GM10847 (cell line): ENCODE data around the gene SLC25A34.

Experiments
- POLR2A ChIP-seq: IDR thresholded peaks from 2 replicates; pipeline ENCODE4 v1.6.1; 2011; ENCODE audit not compliant: insufficient read length; ENCODE audit errors: extremely low read depth

The SLC25A34 gene

DNA sequence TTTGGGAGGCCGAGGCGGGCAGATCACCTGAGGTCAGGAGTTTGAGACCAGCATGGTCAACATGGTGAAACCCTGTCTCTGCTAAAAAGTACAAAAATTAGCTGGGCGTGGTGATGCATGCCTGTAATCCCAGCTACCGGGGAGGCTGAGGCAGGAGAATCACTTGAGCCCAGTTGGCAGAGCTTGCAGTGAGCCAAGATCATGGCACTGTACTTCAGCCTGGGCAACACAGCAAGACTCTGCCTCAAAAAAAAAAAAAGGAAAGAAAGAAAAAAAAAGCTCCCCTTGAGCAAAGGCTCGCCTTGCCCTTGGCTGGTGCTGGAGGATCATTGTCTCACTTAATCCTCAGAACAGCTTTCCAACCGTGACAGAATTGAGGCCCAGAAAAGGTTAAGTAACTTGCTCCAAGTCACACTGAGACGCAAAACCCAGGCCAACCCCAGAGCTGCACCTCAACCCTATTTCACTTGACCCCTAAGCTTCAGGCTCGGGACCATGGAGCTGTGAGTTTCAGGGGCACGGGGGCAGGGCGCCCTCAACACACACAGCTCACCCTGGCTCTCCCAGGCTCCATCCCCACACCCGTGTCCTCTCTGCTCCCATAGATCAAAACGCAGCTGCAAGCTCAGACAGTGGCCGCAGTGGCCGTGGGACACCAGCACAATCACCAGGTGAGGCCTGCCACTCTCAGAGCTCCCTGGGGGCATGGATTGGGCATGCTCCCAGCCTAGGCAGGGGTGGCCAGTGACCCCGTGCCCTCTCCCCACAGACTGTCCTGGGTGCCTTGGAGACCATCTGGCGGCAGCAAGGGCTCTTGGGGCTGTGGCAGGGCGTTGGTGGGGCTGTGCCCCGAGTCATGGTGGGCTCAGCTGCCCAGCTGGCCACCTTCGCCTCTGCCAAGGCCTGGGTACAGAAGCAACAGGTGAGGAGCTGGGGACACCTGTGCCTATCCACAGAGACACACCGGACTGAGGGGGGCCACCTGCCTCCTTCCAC lies 1.6 kb downstream of the SLC25A34 start:
- TF ChIP-seq POLR2A, result no peak

DNA sequence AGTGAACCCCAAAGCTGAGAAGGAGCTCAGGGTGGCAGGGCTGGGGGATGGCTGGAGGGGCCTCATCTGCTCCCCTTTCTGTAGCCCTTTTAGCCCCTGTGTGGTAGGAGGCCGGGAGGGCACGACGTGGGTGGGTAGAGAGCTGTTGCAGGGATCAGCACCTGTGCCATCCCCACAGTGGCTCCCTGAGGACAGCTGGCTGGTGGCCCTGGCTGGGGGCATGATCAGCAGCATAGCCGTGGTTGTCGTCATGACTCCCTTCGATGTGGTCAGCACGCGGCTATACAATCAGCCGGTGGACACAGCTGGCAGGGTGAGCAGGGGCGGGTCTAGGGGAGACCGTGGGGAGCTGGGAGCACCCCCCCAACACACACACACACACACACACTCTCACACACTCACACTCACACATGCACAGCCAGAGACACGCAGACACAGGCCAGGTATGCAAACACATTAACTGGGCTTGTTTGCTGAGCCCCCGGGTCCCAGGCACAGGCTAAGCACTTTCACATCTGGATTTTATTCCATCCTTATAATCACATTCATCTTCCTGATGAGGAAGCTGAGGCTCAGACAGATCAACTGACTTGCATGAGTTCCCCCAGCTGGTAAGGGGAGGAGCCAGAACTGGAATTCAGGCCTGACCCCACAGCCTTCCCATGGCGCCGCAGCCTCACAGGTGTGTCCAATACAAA lies 2.5 kb downstream of the SLC25A34 start:
- TF ChIP-seq POLR2A, result no peak

DNA sequence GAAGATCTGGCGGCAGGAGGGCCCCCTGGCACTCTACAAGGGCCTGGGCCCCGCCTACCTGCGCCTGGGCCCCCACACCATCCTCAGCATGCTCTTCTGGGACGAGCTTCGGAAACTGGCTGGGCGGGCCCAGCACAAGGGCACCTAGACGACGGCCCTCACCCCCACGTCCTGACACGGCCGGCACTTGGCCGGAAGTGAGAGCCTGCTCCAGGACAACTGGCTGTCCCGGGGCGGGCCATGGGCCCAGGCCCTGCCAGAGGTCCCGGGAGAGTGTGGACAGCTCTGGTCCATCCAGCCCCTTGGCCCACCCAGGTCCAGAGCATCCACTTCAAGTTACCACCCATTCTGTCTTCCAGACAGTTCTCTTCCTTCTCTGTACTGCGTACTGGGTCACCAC lies 3.2 kb downstream of the SLC25A34 start:
- TF ChIP-seq POLR2A, result no peak

DNA sequence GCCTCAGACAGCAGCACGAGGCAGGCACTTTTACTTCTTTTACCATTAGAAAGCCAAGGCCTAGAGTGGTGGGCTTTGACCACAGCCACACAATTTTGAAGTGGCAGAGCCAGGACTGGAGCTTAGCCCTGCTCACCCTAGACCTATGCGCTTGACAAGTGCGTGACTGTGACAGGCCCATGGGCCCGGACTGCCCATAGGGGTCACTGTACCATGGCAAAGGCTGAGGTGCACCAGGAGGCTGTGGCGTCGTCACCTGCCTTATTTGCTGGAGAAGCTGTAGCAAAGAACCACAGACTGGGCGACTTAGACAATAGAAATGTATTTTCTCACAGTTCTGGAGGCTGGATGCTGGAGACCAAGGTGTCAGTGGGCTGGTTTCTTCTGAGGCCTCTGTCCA lies 3.7 kb downstream of the SLC25A34 start:
- no peak for TF ChIP-seq POLR2A

DNA sequence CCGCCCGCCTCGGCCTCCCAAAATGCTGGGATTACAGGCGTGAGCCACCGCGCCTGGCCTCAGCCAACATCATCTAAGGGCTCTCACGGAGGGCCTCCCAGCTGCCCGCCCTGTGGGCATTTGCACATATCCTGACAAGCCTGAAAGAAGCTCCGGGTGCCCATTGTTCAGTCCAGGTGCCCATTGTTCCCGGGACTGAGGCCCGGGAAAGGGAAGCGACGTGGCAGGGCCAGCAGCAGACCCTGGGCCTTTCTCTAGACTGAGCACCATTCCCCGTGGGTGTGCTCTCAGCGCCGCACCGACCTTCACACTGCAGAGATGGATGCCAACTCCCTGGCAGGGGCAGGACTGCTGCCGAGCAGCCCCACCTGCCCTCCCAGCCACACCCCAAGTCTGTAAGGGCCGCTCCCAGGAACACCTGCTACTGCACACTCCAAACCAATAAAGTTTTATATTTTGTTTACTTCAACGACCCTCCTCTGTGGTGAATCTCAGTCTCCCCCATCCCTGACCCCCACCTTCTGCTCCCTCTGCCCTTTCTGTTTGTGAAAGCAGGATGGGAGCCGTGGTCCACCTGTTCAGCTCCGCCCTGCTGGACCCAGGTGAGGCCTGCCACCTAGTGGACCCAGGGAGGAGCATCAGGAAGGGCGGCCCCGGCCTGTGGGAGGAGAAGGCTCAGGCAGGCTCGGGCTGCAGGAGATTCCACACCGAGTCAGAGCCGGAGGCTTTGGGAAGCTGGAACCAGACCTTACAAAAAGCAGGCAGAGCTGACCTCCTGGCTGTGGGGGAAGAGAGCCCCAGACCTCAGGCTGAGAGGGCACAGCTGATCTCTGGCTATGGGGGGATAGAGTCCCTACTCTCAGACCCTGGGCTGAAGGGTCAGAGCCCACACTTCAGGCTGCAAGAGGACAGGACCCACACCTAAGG lies 5.1 kb downstream of the SLC25A34 start:
- no peak for TF ChIP-seq POLR2A

DNA sequence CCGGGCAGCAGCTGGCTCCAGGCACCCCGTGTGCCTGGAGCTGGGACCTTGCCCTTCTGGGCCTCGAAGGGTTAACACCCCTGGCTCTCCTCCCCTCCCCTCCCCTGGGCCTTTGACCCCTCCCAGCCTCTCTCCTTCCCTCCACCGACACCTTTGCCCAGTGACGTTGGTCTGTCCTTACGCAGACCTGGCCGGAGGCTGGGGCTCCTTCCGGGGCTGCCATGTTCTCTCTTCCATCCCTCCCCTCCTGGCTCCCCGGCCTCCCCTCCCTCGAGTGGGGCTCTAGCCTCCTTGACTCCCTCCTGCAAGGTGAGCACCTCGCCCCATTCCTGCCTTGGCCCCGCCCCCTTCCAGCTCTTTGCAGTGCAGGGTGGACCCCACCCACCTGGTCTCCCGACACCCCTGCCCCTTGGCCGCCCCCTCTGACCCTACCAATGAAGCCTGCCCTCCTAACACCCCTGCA lies 6.3 kb downstream of the SLC25A34 start, which contains the start of gene TMEM82:
TSS of gene TMEM82 (plus strand) at position 161 of the 463 bp plus-strand sequence. CDS start at position 222, 61 bp downstream.
- TF ChIP-seq POLR2A, result no peak

DNA sequence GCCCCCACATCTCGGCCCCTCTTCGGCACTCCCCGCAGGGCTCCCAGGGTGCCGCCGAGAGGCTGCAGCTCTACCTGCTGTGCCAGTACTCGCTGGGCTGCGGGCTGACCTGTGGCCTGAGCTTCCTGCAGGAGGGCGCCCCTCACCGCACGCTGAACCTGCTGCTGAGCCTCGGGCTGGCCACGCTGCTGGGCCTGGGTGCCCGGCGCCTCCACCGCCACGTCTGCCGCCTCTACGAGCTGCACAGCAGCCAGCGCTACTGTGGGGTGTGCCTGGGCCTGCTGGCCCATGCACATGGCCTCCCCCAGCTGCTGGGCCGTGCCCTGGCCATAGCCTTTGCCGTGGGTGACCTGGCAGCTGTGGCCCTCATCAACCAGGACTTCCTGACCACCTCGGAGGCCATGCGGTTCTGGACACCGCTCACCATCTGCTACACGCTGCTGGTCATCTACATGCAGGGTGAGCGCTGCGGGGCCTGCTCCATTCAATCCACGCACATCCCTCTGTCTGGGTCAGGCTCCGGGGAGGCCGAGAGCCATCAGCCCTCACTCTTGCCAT lies 8.1 kb downstream of the SLC25A34 start:
- no peak for TF ChIP-seq POLR2A

DNA sequence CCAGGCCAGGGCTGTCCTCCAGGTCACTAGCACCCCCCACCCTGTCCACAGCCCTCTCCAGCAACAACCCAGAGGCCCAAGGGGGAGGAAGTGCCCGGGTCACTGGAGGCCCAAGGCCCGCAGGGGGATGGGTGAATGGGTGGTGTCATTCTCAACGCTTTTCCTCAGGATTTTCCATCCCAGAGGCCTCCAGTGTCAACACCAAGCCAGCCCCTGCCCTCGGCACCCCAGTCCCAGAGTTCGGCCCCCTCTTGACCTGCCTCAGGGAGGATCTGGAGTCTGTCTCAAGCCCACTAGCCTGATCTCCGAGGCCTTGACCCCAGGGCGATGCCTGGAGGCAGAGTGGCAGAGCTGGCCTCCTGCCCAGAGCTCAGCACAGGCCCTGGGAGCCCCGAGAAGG lies 11.3 kb downstream of the SLC25A34 start:
- no peak for TF ChIP-seq POLR2A

DNA sequence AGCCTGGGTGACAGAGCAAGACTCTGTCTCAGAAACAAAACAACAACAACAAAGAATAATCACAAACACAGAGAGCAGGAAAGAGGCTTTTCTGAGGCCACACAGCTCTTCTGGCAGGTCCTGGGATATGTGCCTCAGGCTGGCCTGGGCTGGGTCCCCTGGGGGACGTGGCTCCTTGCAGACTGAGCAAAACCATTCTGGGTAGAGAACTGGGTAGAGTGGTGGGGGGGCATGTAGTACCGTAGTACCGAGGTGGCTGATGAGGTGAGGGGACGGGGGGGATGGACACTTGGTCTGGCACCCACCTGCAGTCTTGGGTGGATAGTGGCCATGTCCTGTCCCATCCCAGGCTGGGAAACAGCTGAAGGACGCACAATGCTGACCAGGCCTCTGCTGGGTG lies 12.2 kb downstream of the SLC25A34 start:
- no peak for TF ChIP-seq POLR2A

DNA sequence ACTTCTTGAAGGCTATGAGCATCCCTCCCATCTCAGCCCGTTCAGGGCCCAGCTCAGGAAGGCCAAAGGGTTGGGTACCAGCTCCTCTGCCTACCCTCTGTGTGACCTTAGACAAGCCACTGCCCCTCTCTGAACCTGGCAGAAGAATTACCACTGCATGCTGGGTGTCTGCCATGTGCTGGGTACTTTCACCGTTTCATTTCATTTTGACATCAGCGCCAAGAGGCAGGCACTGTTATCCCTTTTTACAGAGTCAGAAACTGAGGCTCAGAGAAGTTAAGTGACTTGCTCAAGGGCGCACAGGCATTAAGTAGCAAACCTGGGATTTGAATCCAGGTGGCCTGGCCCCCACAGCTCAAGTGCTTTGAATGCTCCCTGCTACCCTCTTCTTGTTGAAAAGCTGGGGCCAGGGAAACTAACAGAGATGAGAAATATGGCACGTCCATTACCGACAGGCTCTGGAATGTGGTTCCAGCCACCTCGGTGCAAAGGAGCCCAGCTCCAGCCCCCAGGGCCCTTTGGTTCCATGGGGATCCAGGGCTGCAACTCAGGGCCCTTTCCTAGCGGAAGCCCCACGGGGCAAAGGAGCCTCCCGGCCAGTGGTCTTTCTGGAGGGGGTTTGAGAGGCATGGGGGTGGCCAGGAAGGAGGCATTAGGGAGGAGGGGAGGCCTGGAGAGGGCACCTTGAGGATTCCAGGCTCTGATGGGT lies 12.8 kb downstream of the SLC25A34 start:
- no peak for TF ChIP-seq POLR2A

DNA sequence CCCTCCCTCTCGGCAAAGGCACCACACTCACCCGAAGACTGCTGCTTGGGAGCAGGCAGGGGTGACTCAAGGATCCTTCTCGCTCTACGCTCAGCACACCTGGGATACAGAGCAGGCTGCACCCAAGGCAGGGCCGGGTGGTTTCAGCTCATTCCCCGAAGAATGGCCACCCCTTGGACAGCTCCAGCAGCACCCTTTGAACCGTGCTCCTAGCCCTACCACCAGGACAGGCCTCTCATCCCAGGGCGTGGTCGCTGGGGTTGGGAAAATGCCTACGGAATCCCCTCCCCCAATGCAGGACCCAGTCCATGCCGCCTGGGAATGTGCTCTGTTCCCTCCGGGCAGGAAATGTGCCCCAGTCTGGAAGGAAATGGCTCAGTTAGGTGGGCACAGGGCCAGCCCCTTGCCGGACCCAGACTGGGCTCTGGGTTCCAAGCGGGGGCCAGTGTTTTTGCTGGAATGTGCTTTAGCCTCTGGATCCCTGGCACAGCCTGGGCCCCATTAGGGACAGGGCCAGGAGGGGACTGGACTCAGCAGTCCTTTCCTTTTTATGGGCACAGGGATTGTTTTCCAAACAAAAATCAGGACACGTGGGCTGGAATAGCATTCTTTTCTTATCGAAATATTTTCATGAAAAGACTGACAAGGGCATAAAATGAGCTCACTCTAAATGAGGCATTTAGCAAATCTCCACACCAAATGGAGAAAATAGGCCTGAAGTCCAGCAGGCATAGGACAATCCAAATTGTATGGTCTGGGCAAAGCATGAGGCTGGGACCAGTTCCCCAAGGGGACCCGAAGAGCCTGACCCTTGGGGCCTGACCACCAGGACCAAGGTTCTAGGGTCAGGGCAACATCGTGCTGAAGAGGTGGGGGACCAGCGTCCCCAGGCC lies 13.6 kb downstream of the SLC25A34 start:
- no peak for TF ChIP-seq POLR2A

DNA sequence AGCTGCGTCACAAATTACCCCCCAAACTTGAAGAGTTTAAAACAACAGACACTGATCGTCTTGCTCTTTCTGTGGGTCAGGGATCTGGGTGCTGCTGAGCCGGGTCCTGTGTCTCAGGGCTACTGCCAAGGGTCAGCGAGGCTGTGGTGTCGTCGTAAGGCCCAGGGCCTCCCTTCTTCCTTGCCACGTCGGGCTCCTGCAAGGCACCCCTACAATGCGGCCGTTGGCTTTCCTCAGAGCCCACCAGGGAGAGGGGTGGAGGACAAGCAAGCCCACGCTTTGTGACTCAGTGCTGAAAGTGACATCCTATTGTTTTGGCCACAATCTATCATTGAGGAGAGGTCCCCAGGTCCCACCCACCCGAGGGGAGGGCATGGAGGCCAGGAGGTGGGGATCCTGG lies 14.9 kb downstream of the SLC25A34 start:
- no peak for TF ChIP-seq POLR2A

DNA sequence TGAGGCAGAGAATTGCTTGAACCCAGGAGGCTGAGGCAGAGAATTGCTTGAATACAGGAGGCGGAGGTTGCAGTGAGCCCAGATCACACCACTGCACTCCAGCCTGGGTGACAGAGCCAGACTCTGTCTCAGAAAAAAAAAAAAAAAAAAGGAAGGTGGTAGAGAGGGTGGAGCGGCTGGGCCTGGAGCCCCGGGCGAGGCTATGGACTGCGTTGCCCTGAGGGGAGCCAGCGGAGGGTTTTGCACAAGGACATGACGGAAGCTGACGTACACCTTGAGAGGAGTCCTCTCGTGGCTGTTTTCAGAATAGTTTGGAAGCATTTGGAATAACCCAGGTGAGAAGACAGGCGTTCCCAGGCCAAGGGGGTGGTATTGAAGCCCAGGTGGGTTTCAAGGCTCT lies 15.7 kb downstream of the SLC25A34 start:
- TF ChIP-seq POLR2A, result no peak

DNA sequence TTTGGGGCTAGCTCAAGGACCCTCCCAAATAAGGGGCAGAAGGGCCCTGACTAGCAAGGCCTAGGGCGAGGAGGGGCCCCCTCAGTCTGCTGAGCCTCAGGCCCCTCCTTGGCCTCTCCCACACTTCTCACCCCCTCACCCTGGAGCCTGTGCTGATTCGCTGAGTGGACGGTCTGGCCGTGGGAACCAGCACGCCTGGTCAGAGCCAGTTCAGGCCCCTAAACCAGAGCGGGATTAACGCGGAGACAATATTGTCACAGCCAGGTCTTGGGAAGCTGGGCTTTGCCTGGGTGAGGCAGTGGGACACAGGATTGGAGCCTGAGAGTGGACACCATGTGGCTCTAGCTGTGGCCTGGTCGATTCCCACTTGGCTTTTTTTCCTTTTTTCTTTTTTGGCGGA lies 17.7 kb downstream of the SLC25A34 start:
- TF ChIP-seq POLR2A, result no peak
